HG02870 (cell line): ENCODE results near the gene MMD.
"Not testable (repeated sequence)": the region's sequence is repeated elsewhere in the genome, so short reads cannot be mapped to it uniquely, and the experiment has no call there.

Experiments
- ATAC-seq: cut with Tn5 transposase; IDR thresholded peaks from one replicate; pipeline ENCODE4 v1.9.1; 2021; ENCODE audit warnings: mild to moderate bottlenecking, moderate library complexity; ENCODE audit not compliant: unreplicated experiment

MMD gene

GRCh38 chr17:55421179-55421934 is at the start of gene MMD:
Gene MMD (minus strand): TSS chr17:55421835. CDS start chr17:55421695, 140 bp downstream.
- peak; percentile 19 for ATAC-seq

GRCh38 chr17:55466671-55467070 is 45.0 kb upstream of the MMD start:
- no peak for ATAC-seq

GRCh38 chr17:55465771-55466170 is 44.1 kb upstream of the MMD start:
- not testable (repeated sequence) for ATAC-seq

- ATAC-seq: peak; percentile 72
Observed at GRCh38 chr17:55463600-55463999, 42.0 kb upstream of the MMD start.

- no peak for ATAC-seq
Observed at GRCh38 chr17:55462711-55463110, 41.1 kb upstream of the MMD start.

- no peak for ATAC-seq
Observed at GRCh38 chr17:55462234-55462633, 40.6 kb upstream of the MMD start.

GRCh38 chr17:55458978-55459377 is 37.3 kb upstream of the MMD start:
- ATAC-seq: peak; percentile 48

- no peak for ATAC-seq
Observed at GRCh38 chr17:55458287-55458900, 36.8 kb upstream of the MMD start.

- ATAC-seq: no peak
Observed at GRCh38 chr17:55456307-55457240, 34.9 kb upstream of the MMD start.

- no peak for ATAC-seq
Observed at GRCh38 chr17:55454906-55455474, 33.4 kb upstream of the MMD start.

- ATAC-seq: no peak
Observed at GRCh38 chr17:55453839-55454557, 32.4 kb upstream of the MMD start.

GRCh38 chr17:55452139-55452790 is 30.6 kb upstream of the MMD start:
- ATAC-seq: no peak

GRCh38 chr17:55451758-55452138 is 30.1 kb upstream of the MMD start:
- no peak for ATAC-seq

GRCh38 chr17:55451203-55451641 is 29.6 kb upstream of the MMD start:
- no peak for ATAC-seq

GRCh38 chr17:55450232-55450825 is 28.7 kb upstream of the MMD start:
- ATAC-seq: no peak

GRCh38 chr17:55448681-55449080 is 27.0 kb upstream of the MMD start:
- ATAC-seq: no peak

- no peak for ATAC-seq
Observed at GRCh38 chr17:55446581-55447205, 25.1 kb upstream of the MMD start.

- not testable (repeated sequence) for ATAC-seq
Observed at GRCh38 chr17:55446004-55446403, 24.4 kb upstream of the MMD start.
